ENCODE results near the gene ASIC4.

The ASIC4 gene

GRCh38 chr2:219498280-219499057 is 15.8 kb upstream of the ASIC4 start, which contains the start of gene GMPPA:
GMPPA (plus strand) TSS chr2:219498891; CDS start chr2:219499976, 1,085 bp downstream.
- peak; percentile 94 for DNase-seq

GRCh38 chr2:219499058-219499307 is 15.3 kb upstream of the ASIC4 start:
- DNase-seq, result no peak

DNA sequence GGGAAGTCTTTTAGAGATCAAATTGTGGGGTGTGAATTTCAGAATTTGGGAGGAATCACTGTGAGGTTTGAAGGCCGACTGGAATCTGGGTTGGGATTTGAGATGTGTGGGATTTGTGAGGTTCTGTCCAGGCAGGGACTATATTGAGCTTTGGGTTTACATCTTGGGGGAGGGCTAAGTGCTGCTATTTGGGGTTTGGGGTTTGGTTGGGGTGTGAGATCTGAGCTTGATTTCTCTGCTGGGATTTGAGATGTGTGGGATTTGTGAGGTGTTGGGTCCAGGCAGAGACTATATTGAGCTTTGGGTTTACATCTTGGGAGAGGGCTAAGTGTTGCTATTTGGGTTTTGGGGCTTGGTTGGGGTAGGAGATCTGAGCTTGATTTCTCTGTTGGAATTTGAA is 14.7 kb upstream of the ASIC4 start:
- DNase-seq, result no peak

DNA sequence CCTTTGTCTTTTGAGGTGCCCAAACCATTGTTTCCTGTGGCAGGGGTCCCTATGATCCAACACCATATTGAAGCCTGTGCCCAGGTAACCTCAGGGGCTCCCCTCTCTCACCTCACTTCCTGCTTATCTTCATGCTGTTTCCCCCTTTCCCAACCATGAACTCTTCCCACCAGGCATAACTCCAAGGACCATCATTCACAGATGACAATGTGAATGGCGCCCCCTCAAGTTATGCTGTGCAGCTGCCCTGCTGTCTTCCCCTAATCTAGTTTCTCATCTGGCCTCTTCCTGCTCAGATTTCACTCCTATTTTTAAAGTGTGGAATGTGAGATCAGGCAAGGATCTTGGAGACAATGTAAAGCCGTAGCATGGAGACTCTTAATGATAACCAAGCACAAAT is 14.1 kb upstream of the ASIC4 start:
- DNase-seq, result no peak

DNA sequence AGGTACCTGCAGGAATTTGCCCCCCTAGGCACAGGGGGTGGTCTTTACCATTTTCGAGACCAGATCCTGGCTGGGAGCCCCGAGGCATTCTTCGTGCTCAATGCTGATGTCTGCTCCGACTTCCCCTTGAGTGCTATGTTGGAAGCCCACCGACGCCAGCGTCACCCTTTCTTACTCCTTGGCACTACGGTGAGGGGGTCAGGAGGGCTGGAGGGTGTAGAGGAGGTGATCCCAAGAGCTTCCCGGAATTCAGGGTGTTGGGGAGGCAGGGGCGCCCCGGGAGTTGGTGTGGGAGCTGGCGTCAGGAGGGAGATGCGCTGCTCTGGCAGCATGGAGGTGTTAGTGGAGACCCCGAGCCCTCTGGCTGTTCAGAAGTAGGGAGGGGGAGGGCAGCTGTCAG is 12.4 kb upstream of the ASIC4 start:
- DNase-seq, result no peak

DNA sequence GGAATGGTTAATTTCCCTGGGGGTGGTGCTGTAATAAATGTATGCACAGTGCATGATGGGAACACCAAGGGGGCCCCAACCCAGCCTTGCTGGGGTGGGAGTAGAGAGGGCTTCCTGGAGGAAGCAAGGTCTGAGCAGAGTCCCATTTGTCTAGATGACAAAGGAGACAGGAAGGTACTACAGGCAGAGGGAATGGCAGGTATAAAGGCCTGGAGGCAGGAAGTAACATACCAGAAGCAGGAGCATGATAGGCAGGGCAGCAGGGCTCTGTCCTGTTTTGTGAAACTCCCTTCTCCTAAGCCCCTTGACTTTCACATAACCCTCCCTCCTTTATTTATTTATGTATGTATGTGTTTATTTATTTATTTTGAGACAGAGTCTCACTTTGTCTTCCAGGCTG is 11.7 kb upstream of the ASIC4 start:
- DNase-seq, result no peak

DNA sequence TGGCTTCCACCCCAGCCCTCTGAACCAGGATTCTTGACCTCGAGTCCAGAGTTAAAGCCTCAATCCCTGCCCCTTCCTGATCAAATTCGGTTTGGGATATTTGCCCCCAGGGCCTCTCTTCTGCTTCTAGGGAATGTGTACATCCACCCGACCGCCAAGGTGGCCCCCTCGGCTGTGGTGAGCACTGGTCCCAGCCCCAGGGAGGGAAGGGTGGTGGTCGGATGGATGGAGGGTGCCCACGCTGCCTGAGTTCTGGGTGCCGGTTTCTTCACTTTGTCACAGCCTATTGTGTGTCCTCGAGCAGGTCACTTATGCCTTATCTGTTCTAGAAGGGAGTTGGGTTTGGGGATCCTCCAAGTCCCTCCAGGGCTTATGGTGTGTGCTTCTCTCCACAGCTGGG is 8.7 kb upstream of the ASIC4 start:
- no peak for DNase-seq

DNA sequence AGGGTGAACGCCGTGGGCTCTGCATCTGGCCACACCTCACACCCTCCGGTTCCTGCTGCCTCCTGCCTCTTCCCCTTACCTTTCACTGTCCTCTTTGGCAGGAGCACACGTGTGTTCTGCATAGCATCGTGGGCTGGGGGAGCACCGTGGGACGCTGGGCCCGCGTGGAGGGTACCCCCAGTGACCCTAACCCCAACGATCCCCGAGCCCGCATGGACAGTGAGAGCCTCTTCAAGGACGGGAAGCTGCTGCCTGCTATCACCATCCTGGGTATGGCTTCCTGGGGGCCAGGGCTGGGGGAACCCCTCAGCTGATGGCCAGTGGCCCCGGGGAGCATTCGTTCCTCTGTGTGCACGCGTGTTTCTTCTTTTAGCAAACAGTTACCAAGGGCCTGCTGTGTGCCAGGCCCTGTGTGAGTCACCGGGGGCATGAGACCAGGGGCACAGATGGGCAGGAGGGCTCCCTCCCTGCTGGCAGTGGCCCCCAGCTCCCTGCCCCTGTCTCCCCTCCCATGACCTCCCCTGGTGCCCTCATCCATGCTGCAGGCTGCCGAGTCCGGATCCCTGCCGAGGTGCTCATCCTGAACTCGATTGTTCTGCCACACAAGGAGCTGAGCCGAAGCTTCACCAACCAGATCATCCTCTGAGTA is 8.0 kb upstream of the ASIC4 start:
- no peak for DNase-seq

DNA sequence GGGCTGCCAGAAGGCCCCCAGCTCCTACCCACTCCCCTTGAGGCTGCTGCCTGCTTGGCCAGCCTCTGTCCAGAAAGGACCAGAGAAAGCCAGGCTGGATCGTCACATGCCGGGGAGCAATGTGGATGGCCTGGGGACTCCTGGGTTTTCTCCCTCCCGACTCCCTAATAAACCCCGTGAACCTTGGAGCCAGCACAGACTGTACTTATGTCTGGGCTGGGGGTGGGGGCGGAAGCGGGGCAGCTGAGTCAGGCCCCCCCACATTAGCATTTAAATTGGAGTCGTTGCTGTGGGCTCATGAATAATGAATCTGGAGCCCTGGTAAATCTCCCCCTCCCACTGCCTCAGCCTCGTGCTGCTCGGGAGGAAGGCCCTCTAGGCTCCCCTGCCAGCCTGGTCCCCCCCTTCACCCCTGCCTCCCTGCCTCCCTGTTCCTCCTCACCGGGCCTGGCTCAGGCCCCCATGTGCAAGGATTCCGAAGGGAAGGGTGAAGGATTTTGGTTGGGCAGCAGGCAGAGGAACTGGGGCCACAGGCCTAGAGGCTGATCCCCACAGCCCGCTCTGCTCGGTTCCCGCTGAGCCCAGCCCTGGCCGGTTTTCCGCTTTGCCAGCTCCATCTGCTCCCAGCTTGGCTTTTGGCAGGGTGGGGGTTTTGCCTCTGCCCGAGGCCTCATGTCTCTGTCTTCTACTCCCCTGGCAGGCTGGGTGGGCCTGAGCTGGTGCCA is 7.3 kb upstream of the ASIC4 start:
- DNase-seq, result no peak

DNA sequence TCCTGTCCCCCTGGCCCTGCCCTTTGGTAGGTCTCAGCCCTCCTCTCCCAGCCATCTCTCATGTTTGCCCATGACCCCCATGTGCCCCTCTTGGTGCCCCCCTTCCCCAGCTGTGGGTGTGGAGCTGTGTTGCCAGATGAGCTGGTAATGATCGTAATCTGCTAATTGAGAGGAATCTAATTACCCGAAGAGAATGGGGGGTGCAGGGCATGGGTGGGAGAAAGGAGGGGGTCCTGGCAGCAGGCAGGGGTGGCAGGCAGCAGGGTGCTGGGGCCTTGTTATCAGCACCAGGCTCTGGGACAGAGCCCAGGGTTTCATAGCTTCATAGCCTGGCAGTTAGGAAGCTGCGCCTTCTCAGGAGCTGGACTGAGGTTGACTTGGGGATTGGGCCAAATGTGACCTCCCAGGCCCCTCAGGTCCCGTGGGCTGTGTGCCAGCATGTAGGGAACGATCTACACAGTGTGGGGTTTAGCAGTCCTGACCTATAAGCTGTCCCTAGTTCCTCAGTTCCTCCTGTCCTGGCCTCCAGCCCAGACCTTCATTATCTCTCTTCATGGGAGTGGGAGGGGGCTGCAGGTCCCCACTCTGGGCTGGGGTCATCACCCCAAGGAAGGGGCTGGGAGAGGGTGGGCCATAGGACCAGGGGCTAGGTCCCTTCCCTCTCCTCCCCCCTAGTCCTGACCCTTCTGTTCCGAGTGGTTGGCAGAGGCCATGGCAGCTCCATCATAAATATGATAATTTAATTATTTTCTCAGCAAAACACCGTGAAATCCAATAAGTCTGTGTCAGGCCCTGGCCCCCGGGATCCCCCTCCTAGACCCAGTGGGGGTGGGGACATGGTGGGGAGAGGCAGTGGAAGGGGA is 6.5 kb upstream of the ASIC4 start:
- DNase-seq, result no peak

DNA sequence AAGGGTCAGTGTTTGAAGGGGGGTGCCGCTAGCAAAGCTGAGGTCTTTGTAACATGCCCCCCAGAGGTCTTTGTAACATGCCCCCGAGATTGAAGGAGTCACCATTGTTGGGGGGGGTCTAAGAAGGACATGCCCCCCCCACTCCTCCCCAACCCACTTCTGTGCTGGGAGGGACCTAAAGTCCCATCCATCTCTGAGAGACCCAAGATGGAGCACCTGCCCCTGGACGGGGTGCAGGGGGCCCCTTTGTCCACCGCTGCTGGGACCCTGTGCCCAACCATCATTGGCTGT is 5.9 kb upstream of the ASIC4 start:
- DNase-seq, result no peak

- DNase-seq, result no peak
These were observed 5.1 kb upstream of the ASIC4 start for GRCh38 chr2:219508971-219509779.

GRCh38 chr2:219509780-219510511 is 4.3 kb upstream of the ASIC4 start:
- no peak for DNase-seq

DNA sequence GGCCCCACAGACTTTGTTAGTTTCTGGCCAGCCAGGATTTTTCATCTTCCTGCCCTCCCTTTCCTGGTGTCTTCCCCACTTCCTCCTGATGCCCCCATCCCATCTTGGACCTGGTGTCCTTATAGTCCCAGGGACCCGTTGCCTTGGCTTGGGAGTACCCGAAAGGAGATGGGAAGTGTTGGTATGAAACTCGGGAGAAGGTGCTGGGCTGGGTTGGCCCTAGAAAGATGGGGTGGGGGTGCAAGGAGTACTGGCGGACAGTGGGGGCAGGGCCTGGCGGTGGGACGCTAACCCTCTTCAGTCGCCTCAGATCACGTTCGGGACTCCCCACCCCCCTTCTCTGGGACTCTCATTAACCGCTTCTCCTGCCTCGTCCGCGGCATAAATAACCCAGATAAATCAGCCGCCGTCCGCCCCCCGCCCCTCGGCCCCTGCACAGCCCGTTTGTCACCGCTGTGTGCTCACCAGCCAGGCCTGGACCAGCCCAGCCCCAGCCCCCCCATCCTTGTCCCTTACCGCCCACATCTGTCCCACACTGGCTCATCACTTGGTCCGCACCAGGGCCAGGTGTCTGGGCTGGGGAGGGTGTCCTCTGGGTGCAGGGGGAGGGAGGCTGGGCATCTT is 3.7 kb upstream of the ASIC4 start:
- DNase-seq, result no peak

DNA sequence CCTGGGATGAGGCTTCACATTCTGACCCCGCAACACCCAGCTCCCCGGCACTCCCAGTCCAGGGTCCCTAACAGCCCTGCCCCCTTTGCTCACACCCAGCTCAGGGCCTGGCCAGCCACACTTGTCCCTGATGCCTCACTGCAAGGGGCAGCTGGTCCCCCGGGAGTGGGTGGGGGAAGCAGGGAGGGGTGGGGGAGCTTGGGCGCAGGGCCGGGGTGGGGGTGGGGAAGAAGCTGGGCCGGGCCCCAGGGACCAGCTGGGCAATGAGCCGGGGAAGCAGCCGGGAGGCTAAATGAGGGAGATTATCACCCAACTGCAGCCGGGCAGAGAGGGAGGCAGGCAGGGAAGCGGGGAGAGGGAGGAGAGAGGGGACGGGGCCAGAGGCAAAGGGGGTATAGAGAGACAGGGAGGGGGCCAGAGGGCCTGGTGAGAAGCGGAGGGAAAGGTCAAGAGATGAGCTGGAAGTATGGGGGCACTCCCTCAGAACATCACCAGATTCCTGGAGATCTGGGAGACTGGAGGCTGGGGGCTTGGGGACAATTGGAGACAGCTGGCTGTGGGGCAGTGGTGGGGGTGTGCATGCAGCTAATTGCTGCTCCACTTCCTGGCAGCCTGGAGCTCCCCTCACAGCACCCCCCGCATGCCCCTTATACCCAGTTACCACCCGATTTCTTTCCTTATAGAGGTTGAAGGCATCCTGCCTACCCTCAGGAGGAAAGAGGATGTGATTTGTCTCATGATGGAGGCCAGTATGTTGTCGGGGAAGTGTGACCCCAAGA is 2.5 kb upstream of the ASIC4 start:
- DNase-seq, result no peak

GRCh38 chr2:219512524-219513216 is 1.6 kb upstream of the ASIC4 start:
- no peak for DNase-seq

DNA sequence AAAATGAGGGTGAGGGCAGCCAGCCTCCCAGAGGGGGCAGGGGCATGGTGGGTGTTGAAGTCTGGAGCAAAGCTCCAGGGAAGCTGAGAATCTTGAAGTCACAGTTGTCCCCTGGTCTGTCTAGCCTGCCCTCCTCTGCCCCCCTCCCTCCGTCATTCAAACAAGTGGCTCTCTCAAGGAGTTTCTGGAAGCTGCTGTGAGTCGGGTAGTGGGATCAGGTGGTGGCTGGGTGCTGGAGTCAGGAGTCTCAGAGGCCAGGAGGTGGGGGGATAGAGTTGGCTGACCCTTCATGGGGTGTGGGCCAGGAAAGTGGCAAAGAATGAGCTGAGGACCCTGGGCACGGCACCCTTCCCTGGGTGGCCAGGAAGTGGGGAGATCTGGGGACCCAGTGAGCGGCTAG is 495 bp upstream of the ASIC4 start:
- DNase-seq, result no peak

GRCh38 chr2:219514836-219515235 is 554 bp downstream of the ASIC4 start:
- DNase-seq, result no peak

GRCh38 chr2:219515874-219516629 is 1.8 kb downstream of the ASIC4 start:
- no peak for DNase-seq
